Activated effector memory CD4-positive, alpha-beta T cell treated with anti-CD3 and anti-CD28 coated beads, Interleukin-2, amount 50 U/mL, for 16 hours (primary cell): Measurements from ENCODE around the gene CREB5.

ENCODE experiments used
- DNase-seq: peaks from one replicate; pipeline ENCODE4 v3.0.0-alpha.2; 2020

CREB5 gene

GRCh38 chr7:28407651-28408050 is 4.7 kb upstream of the CREB5 start:
- no peak for DNase-seq

GRCh38 chr7:28408105-28408959 is 4.0 kb upstream of the CREB5 start:
- no peak for DNase-seq

GRCh38 chr7:28408960-28409715 is 3.2 kb upstream of the CREB5 start:
- DNase-seq, result peak; percentile 80

- DNase-seq, result no peak
These were observed 2.3 kb upstream of the CREB5 start for GRCh38 chr7:28409716-28410627.

GRCh38 chr7:28410628-28411531 is 1.4 kb upstream of the CREB5 start:
- DNase-seq, result no peak

GRCh38 chr7:28413011-28413410 is 693 bp downstream of the CREB5 start:
- DNase-seq, result no peak

- no peak for DNase-seq
These were observed 2.1 kb downstream of the CREB5 start for GRCh38 chr7:28414453-28414852.

GRCh38 chr7:28417321-28417940 is 5.1 kb downstream of the CREB5 start:
- DNase-seq, result no peak

- DNase-seq, result no peak
These were observed 6.0 kb downstream of the CREB5 start for GRCh38 chr7:28418311-28418710.

GRCh38 chr7:28418966-28419365 is 6.6 kb downstream of the CREB5 start:
- DNase-seq, result no peak

- DNase-seq, result no peak
These were observed 7.4 kb downstream of the CREB5 start for GRCh38 chr7:28419716-28420115.

GRCh38 chr7:28423112-28423511 is 10.8 kb downstream of the CREB5 start:
- no peak for DNase-seq

GRCh38 chr7:28423918-28424514 is 11.7 kb downstream of the CREB5 start:
- no peak for DNase-seq

GRCh38 chr7:28425496-28425895 is 13.2 kb downstream of the CREB5 start:
- DNase-seq, result no peak

- no peak for DNase-seq
These were observed 14.9 kb downstream of the CREB5 start for GRCh38 chr7:28427236-28427635.

GRCh38 chr7:28430616-28431015 is 18.3 kb downstream of the CREB5 start:
- no peak for DNase-seq

GRCh38 chr7:28432105-28432504 is 19.8 kb downstream of the CREB5 start:
- no peak for DNase-seq

- no peak for DNase-seq
These were observed 20.7 kb downstream of the CREB5 start for GRCh38 chr7:28433039-28433438.

- no peak for DNase-seq
These were observed 21.4 kb downstream of the CREB5 start for GRCh38 chr7:28433699-28434219.

- no peak for DNase-seq
These were observed 22.2 kb downstream of the CREB5 start for GRCh38 chr7:28434510-28434909.

GRCh38 chr7:28435152-28435551 is 22.8 kb downstream of the CREB5 start:
- no peak for DNase-seq
